Choroid plexus epithelial cell (primary cell): Measurements from ENCODE around the gene KCNQ4.

Experiments used
- DNase-seq: peaks from one replicate; pipeline ENCODE4 v3.0.0-alpha.2; 2010; ENCODE audit warnings: low read depth
- H3K4me3 ChIP-seq: 2 replicates; pipeline ENCODE4 v1.5.1; 2011; ENCODE audit warnings: low read depth, mild to moderate bottlenecking, control low read depth, low read length, moderate library complexity
- TF ChIP-seq, protein P1 (sequence below): conservative IDR thresholded peaks from 2 replicates; pipeline ENCODE4 v1.5.1; 2011; ENCODE audit warnings: low read depth, mild to moderate bottlenecking, control low read depth, inconsistent platforms, low read length, moderate library complexity

Gene KCNQ4

DNA sequence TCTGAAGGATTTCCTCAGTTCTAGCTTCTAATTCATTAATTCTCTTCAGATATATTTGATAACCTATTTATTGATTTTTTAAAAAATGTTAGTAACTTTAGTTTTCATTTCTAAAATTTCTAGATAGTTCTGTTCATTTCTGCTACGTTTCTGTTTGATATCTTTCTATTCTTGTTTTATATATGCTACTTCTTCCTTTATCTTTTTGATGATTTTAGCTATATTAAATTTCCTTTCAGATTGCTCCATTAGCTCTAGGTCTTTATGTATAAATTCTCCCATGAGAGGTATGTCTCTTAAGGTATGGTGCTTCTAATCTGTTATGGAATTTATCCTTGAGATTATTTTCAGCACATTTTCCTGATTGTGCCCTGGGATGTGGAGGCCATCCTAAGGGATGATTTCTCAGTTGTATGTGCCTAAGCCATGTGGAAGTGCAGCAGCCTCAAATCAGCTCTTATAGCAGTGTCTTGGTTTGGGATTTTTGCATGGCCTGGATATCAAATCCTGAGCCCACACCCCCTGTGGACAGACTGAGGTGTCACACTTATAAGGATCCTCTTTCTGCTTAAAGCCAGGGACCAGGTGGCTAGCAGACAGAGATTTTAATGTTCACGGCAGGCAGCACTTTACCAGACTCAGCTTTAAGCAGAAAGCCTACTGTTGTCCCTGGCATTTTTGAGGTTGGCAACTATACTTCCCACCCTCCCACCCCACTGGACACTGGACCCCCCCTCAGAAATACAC is 6.2 kb upstream of the KCNQ4 start:
- no peak for DNase-seq
- TF ChIP-seq, protein P1, sequence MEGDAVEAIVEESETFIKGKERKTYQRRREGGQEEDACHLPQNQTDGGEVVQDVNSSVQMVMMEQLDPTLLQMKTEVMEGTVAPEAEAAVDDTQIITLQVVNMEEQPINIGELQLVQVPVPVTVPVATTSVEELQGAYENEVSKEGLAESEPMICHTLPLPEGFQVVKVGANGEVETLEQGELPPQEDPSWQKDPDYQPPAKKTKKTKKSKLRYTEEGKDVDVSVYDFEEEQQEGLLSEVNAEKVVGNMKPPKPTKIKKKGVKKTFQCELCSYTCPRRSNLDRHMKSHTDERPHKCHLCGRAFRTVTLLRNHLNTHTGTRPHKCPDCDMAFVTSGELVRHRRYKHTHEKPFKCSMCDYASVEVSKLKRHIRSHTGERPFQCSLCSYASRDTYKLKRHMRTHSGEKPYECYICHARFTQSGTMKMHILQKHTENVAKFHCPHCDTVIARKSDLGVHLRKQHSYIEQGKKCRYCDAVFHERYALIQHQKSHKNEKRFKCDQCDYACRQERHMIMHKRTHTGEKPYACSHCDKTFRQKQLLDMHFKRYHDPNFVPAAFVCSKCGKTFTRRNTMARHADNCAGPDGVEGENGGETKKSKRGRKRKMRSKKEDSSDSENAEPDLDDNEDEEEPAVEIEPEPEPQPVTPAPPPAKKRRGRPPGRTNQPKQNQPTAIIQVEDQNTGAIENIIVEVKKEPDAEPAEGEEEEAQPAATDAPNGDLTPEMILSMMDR, result no peak
- H3K4me3 ChIP-seq, result no peak overlapping the region

DNA sequence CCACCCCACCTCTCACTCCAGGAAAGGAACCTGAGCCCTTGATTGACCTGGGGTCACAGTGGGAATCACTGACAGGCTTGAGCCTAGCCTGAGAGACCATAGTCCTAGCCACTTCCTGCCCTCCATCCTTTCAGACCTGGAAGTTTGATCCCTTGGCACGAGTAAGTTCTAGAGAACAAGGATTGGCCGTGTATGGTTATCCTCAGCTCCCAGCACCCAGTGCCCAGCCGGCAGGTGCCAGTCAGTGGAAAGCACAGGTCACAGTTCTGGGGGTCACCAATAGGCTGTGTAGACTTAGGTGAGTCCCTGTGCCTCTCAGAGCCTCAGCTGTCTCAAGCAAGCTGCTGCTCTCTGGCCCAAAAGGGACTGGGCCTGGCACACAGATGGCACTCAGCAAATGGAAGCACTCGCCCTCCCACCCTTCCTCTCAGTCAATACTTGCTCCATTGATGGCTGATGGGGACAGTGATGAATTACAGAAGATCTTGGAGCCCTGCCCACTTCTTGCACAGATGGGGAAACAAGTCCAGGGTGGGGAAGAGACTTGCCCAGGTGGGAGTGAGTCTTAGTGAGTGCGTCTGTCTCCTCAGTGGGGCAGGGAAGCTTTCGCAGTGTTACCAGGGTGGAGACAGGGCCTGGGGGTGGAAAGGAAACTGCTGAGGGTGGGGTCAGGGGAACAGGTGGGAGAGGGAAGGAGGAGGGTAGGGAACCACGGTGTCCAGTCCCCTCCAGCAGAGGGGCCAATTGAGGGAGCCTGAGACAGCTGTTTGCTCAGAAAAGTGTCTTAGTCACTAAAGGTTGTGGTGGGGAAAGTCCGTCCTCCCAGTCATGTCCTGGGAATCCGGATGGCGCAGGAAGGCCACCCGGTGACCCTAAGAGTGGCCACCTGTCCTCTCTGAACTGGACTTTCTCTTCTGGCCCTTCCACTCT is 2.6 kb upstream of the KCNQ4 start:
- DNase-seq, result no peak
- no peak overlapping the region for H3K4me3 ChIP-seq
- TF ChIP-seq, protein P1, result no peak

DNA sequence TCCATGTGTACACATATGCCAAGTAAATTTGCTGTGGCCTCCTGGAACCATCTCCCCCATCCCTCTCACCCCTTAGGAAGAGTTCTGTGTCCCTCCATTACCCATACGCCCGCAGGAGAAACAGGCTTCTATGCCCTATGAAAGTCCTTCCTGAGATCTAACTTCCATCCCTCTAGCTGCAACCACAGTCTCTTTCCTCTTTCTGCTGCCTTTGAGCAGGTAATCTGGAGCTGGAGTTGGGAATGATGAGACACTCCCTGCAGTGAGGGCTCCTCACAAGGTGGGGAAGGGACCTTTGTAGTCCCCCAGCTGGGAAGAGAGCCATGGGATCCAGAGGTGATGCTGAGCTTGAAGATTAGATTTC is 2.0 kb upstream of the KCNQ4 start:
- TF ChIP-seq, protein P1, result no peak
- no peak for DNase-seq
- H3K4me3 ChIP-seq, result no peak overlapping the region

DNA sequence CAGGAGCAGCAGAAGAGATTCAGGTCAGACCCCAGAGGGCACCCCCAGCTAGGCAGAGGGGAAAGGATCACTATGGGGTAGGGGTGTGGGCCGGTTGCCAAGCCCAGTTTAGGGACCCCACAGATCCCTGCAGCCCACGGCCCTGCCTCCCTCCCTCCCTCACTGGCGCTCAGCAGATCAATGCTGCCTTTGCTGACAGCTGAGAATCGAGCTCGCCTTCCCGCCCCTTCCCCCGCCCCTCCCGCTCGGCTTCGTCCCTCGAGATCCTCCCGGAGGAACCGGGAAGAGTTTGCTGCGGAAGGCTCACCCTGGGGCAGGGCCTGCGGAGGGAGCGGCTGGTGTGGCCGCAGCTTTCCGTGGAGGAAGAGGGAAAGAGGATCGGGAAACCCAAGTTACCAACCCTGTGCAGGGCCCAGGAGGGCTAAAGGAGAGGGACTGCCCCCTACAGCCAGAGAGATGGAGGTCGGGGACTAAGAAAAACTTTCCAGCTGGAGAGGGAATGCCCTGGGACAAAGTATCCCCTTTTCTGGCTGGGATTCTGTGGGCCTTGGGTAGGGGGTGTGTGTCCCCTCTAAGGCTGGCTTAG is 1.1 kb upstream of the KCNQ4 start:
- no peak overlapping the region for H3K4me3 ChIP-seq
- TF ChIP-seq, protein P1, result peak; percentile 39
- DNase-seq, result no peak

DNA sequence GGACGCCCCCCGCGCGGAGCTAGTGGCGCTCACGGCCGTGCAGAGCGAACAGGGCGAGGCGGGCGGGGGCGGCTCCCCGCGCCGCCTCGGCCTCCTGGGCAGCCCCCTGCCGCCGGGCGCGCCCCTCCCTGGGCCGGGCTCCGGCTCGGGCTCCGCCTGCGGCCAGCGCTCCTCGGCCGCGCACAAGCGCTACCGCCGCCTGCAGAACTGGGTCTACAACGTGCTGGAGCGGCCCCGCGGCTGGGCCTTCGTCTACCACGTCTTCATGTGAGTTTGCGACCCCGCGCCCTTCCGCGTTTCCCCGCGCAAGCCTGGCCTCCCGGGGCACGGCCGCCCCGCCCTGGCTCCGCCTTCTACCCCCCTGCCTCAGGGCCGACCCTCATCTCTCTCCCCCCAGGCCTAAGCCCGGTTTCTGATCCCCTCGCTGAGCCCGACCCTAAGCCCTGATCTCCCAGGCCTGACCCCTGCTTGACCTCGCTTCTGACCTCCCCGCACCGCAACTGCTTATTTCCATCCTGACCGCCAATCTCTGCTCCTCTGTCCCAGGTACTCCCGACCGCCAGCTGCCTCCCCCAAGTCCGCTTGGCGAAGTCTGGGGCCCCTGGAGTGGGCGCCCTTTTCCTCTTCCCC is 669 bp downstream of the KCNQ4 start:
- TF ChIP-seq, protein P1, result no peak
- peak overlapping the region; percentile 37 for H3K4me3 ChIP-seq
- no peak for DNase-seq

DNA sequence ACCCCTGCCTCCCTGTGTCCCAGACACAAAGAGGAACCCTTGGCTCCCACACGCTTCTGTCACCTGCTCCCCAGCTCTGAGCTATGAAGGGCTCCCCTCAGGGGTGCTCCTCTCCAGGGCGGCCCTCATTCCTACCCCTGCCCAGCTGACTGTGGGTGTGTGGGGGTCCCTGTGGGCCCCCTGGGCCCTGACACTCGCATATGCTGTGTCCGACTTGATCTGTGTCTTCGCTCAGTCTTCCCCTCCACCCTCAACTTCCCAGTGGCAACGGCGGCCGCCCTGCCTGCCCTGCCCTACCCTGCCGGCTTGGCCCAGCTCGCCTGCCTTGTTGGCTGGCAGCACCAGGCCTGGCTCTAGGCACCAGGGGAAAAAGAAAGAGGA is 1.2 kb downstream of the KCNQ4 start:
- no peak for DNase-seq
- H3K4me3 ChIP-seq, result no peak overlapping the region
- TF ChIP-seq, protein P1, result no peak
